Body of pancreas (tissue), 4 donors: ENCODE measurements around the gene TMEM151B. TPM values are rescaled to one million over a fixed set of nuclear protein-coding genes. Genes with fewer than 3 reads are reported as not detected.

Experiments
- ATAC-seq: fragments of 150-250 bp; one replicate; pipeline ENCODE4 v1.9.1; 2016
- DNase-seq, 4 donors: peaks; one replicate each; pipeline ENCODE4 v3.0.0-alpha.2; 2019
- H3K27ac ChIP-seq, 4 donors: fragments of 200-600 bp; sonication (generic); 1 replicate in 3 of 4; 2 replicates in 1 of 4; pipeline versions ENCODE4 v1.5.1 to v1.6.1; 2016 to 2019; ENCODE audit warnings: mild to moderate bottlenecking in 1 of 4, mixed read lengths in 1 of 4, moderate library complexity in 1 of 4
- H3K27me3 ChIP-seq, 2 donors: fragments of 200-600 bp; sonication (generic); one replicate each; pipeline ENCODE4 v1.6.0; 2016; ENCODE audit warnings: mild to moderate bottlenecking in 1 of 2
- H3K36me3 ChIP-seq, 2 donors: fragments of 200-600 bp; sonication (generic); replicated peaks in 1 of 2; 2 replicates each; pipeline ENCODE4 v1.5.1; 2016; ENCODE audit warnings: low read depth in 2 of 2; ENCODE audit not compliant: insufficient read depth in 1 of 2
- H3K4me1 ChIP-seq: fragments of 200-600 bp; sonication (generic); one replicate; pipeline ENCODE4 v1.6.0; 2016
- H3K4me3 ChIP-seq, 2 donors: fragments of 200-600 bp; sonication (generic); 1 replicate in 1 of 2; 2 replicates in 1 of 2; pipeline ENCODE4 v1.5.1; 2016 to 2019
- H3K9me3 ChIP-seq, 3 donors: fragments of 200-600 bp; sonication (generic); 1 replicate in 2 of 3; 2 replicates in 1 of 3; pipeline ENCODE4 v1.5.1; 2016
- POLR2A ChIP-seq, 3 donors: fragments of 450-650 bp; IDR thresholded peaks; one replicate each; pipeline ENCODE4 v1.6.1; 2016; ENCODE audit warnings: antibody characterized with exemption in 3 of 3, mild to moderate bottlenecking in 2 of 3
- WGBS, 2 donors: methylation state at CpG; one replicate each; pipeline ENCODE4 v1.1.5; 2017; 5-methylcytosine and 5-hydroxymethylcytosine counted together
- intact Hi-C: fragments of 100-400 bp; cut with DNase I; formaldehyde crosslinking; loops from one replicate; pipeline ENCODE4 v1.15.1; 2023
- total RNA-seq, 2 donors: library from RNA; depleted of rRNA; stranded (reverse); fragments of >200 nt; gene quantifications; one replicate each; pipeline ENCODE4 v1.1.0, GENCODE V29; 2016
- TF ChIP-seq, protein P1 (sequence below), 7 experiments: fragments of 450-650 bp in 4 of 7; fragments of 200-600 bp in 3 of 7; sonication (generic) in 3 of 7; IDR thresholded peaks; one replicate each; pipeline ENCODE4 v1.5.1; 2016 to 2019; ENCODE audit warnings: antibody characterized with exemption in 7 of 7

The TMEM151B gene
- total RNA-seq, 2 donors from 2014 or later = under 0.01 to 0.66 TPM

DNA sequence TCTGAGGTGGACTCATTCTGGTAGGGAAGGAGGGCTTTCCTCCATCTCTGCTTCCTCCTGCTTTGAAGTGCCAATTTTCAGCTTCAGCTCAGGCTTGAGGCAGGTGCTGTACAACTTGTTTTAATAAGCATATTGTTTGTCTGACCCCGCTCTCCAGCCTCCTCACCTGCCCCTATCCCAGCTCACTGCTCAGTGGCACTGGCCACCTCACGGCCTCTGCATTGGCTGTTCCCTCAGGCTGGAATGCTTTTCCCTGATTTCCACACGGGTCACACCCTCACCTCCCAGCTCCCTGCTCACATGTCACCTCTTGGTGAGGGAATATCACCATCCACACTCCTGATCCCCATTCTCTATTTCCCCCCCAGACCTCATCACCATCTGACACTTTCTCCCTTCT, 28.6 kb downstream of the TMEM151B start:
- Histone ChIP-seq H3K36me3 (peaks cover 9 to 12% of the 10 kb centered on the region in 2 donors), H3K4me3 (no peak overlapping the region), H3K9me3 (no peaks in the 10 kb centered on the region), H3K27me3 (peaks cover 0 to 13% of the 10 kb centered on the region in 2 donors), H3K27ac (no peak overlapping the region), H3K4me1 (peaks cover 17% of the 10 kb centered on the region)
- TF ChIP-seq POLR2A (IDR thresholded peaks at IDR 0.05) = no peak
- TF ChIP-seq, protein P1, sequence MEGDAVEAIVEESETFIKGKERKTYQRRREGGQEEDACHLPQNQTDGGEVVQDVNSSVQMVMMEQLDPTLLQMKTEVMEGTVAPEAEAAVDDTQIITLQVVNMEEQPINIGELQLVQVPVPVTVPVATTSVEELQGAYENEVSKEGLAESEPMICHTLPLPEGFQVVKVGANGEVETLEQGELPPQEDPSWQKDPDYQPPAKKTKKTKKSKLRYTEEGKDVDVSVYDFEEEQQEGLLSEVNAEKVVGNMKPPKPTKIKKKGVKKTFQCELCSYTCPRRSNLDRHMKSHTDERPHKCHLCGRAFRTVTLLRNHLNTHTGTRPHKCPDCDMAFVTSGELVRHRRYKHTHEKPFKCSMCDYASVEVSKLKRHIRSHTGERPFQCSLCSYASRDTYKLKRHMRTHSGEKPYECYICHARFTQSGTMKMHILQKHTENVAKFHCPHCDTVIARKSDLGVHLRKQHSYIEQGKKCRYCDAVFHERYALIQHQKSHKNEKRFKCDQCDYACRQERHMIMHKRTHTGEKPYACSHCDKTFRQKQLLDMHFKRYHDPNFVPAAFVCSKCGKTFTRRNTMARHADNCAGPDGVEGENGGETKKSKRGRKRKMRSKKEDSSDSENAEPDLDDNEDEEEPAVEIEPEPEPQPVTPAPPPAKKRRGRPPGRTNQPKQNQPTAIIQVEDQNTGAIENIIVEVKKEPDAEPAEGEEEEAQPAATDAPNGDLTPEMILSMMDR (IDR thresholded peaks at IDR 0.05) = no peak
- WGBS, 2 donors = 75 to 80% methylated on average over 3 of the region's 3 CpGs
- ATAC-seq (no peak), DNase-seq (no peak)
- intact Hi-C loops = no loop called here

DNA sequence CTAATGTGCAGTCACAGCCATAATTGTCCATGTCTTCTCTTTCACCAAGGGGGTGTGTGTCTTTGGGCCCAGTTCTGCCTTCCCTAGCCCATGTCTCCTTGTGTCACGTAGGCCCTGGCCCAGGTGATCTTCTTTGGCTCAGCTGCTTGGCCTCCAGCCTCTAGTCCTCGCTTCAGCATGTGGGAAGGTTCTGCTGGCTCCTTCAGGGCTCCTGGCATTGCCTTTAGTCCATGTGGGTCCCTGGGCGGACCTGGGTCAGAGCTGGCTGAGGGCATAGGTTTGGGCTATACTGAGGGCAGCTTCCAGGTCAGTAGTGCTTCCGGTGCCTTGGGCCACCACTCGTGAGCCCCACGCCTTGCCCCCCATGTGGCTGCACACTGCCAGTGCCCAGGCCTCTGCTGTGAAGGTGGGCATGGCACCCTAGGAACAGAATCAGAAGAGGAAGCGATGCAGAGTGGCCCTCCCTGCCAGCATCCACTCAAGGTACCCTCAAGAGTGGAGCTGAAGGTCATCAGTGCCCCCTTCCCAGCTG, 30.1 kb downstream of the TMEM151B start:
- Histone ChIP-seq H3K4me3 (no peak overlapping the region), H3K36me3 (peaks cover 12 to 15% of the 10 kb centered on the region in 2 donors), H3K27me3 (peaks cover 0 to 13% of the 10 kb centered on the region in 2 donors), H3K4me1 (peaks cover 17% of the 10 kb centered on the region), H3K9me3 (no peaks in the 10 kb centered on the region), H3K27ac (no peak overlapping the region)
- WGBS, 2 donors = 69 to 80% methylated on average over 2 to 7 of the region's 7 CpGs
- DNase-seq (no peak), ATAC-seq (no peak)
- TF ChIP-seq POLR2A (IDR thresholded peaks at IDR 0.05) = no peak
- TF ChIP-seq, protein P1 (IDR thresholded peaks at IDR 0.05) = no peak
- intact Hi-C loops = no loop called here

DNA sequence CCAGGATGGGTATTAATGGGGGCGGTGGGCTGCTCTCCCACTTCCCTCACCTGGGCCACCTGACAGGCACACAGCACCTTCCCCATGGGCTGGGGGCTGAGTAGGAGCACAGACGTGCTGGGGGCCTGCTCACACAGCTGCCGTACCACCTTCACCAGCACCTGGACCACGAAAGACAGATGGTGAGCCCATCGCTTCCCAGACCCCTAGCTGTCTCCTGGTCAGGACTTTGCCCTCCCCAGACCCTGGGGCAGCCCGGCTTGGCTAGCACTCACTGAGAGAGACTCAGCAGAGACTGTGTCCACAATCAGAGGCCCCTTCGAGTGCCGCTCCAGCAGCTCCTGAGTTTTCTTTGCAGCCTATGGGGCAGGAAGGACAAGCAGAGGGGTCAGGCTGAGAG, 30.9 kb downstream of the TMEM151B start:
- intact Hi-C loops = no loop called here
- Histone ChIP-seq H3K27me3 (peaks cover 0 to 13% of the 10 kb centered on the region in 2 donors), H3K36me3 (peaks cover 12 to 16% of the 10 kb centered on the region in 2 donors), H3K4me1 (peaks cover 17% of the 10 kb centered on the region), H3K9me3 (no peaks in the 10 kb centered on the region), H3K4me3 (no peak overlapping the region), H3K27ac (no peak overlapping the region)
- whole genome bisulfite sequencing, 2 donors = 92 to 100% methylated on average over 1 to 8 of the region's 8 CpGs
- DNase-seq = no peak
- ATAC-seq = no peak
- TF ChIP-seq, protein P1 (IDR thresholded peaks at IDR 0.05) = no peak
- TF ChIP-seq POLR2A (IDR thresholded peaks at IDR 0.05) = no peak

DNA sequence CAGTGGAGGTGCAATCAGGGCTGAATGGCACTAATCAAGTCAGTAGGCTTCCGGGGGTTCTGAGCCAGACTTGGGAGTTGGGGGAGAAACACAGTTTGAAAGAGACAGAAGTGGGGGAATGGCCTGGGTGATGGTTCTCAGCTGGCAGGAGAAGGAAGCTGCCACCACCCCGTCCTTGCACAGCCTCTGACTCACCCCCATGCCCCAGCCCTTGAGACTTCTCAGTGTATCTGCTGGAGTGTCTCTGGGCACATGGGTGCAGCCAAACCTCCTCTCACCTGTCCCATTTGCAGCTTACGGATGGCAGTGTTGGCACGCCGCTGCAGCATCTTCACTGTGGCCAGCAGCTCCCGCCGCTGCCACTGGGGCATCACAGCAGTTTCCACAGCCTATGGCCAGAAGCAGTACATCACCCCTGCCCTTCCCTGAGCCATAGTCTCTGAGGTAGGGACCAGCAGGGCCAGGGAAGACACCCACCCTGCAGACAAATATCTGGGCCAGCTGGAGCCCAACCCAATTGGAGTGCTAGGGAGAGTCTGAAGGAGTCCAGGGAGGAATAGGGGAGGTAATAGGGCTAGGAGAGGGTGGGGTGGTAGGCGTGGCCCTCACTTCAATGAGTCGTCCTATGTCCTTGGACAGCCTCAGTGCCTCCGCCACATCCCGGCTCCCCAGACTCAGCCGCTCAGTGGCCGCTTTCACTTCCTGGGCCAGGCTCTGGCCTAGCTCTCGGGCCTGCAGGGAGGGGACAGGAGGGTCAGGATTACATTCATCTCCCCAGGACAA, 31.7 kb downstream of the TMEM151B start:
- 90 to 93% methylated on average over 12 to 14 of the region's 14 CpGs for WGBS, 2 donors
- H3K9me3 ChIP-seq = no peaks in the 10 kb centered on the region
- peaks cover 15% of the 10 kb centered on the region for H3K4me1 ChIP-seq
- H3K4me3 ChIP-seq = no peak overlapping the region
- ATAC-seq = no peak
- no peak for TF ChIP-seq POLR2A (IDR thresholded peaks at IDR 0.05)
- TF ChIP-seq, protein P1 (IDR thresholded peaks at IDR 0.05) = no peak
- peaks cover 12 to 16% of the 10 kb centered on the region in 2 donors for H3K36me3 ChIP-seq
- H3K27me3 ChIP-seq = peaks cover 0 to 5% of the 10 kb centered on the region in 2 donors
- intact Hi-C loops = no loop called here
- DNase-seq = no peak
- H3K27ac ChIP-seq = no peak overlapping the region
